Astrocyte of the spinal cord (primary cell): Measurements from ENCODE around the gene FTSJ3.
"Not testable (repeated sequence)": the region's sequence is repeated elsewhere in the genome, so short reads cannot be mapped to it uniquely, and the experiment has no call there.

Source experiments
- DNase-seq: peaks from one replicate; pipeline ENCODE4 v3.0.0; 2011; ENCODE audit warnings: low read depth, low spot score
- H3K4me3 ChIP-seq: 2 replicates; pipeline ENCODE4 v1.5.1; 2011; ENCODE audit warnings: low read depth, mild to moderate bottlenecking, low read length, moderate library complexity
- in situ Hi-C: cut with HindIII; loops from 2 replicates; pipeline ENCODE4 v1.10.0; 2017; ENCODE audit warnings: low sequenced_read_pairs
- TF ChIP-seq, protein P1 (sequence below): IDR thresholded peaks from 2 replicates; pipeline ENCODE4 v1.5.1; 2012; ENCODE audit warnings: low read depth, mild to moderate bottlenecking, low read length, inconsistent platforms

Gene FTSJ3

GRCh38 chr17:63847525-63848249, 20.2 kb upstream of the FTSJ3 start:
- no peak overlapping the region for H3K4me3 ChIP-seq
- TF ChIP-seq, protein P1, sequence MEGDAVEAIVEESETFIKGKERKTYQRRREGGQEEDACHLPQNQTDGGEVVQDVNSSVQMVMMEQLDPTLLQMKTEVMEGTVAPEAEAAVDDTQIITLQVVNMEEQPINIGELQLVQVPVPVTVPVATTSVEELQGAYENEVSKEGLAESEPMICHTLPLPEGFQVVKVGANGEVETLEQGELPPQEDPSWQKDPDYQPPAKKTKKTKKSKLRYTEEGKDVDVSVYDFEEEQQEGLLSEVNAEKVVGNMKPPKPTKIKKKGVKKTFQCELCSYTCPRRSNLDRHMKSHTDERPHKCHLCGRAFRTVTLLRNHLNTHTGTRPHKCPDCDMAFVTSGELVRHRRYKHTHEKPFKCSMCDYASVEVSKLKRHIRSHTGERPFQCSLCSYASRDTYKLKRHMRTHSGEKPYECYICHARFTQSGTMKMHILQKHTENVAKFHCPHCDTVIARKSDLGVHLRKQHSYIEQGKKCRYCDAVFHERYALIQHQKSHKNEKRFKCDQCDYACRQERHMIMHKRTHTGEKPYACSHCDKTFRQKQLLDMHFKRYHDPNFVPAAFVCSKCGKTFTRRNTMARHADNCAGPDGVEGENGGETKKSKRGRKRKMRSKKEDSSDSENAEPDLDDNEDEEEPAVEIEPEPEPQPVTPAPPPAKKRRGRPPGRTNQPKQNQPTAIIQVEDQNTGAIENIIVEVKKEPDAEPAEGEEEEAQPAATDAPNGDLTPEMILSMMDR: no peak
- in situ Hi-C loops: no loop called here
- no peak for DNase-seq

GRCh38 chr17:63845509-63845908, 18.0 kb upstream of the FTSJ3 start:
- TF ChIP-seq, protein P1: no peak
- H3K4me3 ChIP-seq: no peak overlapping the region
- DNase-seq: no peak
- in situ Hi-C loops: no loop called here

DNA sequence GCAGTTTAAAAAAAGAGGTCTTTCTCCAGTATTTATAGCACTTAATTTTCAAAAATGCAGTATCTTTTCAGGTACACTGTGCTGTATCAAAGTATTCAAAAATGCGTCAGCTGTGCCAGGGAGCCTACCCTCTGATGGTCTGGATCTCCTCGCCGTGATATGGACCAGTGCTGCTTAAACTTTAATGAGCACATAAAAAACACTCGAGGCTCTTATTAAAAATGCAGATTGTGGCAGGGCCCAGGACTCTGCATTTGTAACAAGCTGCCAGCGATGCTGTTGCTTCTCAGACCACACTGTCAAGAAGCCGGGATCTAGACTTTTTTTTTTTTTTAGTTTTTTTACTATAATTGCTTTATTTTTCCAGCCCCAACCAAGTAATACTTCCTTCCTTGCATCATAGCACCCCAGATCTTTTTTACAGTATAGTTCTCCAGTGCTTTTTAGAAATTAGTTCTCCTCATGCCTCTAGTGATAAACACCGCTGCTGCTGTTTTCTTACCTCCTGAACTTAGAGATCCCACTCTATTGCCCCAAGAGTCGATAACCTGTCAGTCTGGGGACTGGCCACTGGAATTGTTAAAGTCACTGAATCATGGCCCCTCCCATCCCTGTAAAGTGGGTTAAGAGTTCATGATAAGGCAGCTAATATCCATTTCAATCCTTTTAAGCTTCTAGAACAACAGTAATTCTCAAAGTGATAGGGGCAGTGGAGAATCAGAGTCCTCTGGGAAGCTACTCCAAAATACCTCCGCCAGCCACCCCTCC, 16.6 kb upstream of the FTSJ3 start:
- in situ Hi-C loops: no loop called here
- TF ChIP-seq, protein P1: no peak
- no peak overlapping the region for H3K4me3 ChIP-seq
- DNase-seq: no peak

- DNase-seq: peak; percentile 27
- in situ Hi-C loops: not testable (repeated sequence)
- H3K4me3 ChIP-seq: peak overlapping the region; percentile 87
These were observed 16.0 kb upstream of the FTSJ3 start for GRCh38 chr17:63843387-63843888.

GRCh38 chr17:63842540-63843386, 15.3 kb upstream of the FTSJ3 start, which contains the start of gene SMARCD2:
TSS of gene SMARCD2 (minus strand) at chr17:63842685. CDS start at chr17:63842674, 11 bp downstream.
- TF ChIP-seq, protein P1: no peak
- in situ Hi-C loops: no loop called here
- DNase-seq: peak; percentile 100
- peak within 1 kb of the TSS; percentile 87 for H3K4me3 ChIP-seq

GRCh38 chr17:63842173-63842539, 14.7 kb upstream of the FTSJ3 start:
- DNase-seq: peak; percentile 29
- in situ Hi-C loops: no loop called here
- peak overlapping the region; percentile 87 for H3K4me3 ChIP-seq
- TF ChIP-seq, protein P1: no peak
